HCT116 (cell line): ENCODE results near the gene CASP8. TPM values are rescaled to one million over a fixed set of nuclear protein-coding genes. Genes with fewer than 3 reads are reported as not detected.
"Not testable (repeated sequence)": the region's sequence is repeated elsewhere in the genome, so short reads cannot be mapped to it uniquely, and the experiment has no call there.

ENCODE experiments used
- ATAC-seq: fragments of 200-7000 bp; cut with Tn5 transposase; 2 replicates; pipeline ENCODE4 v1.9.1; 2020; ENCODE audit warnings: mild to moderate bottlenecking, moderate library complexity
- BruUV-seq: library from RNA; stranded (reverse); fragments of 400-500 nt; replicated peaks from 2 replicates; lab custom pipeline; 2021; lab: Mats Ljungman, UMichigan
- CTCF ChIA-PET: fragments of 300-600 bp; sonication (Branson Sonifier 250); formaldehyde crosslinking; loops from one replicate; lab custom pipeline; 2021; ENCODE audit warnings: antibody characterized with exemption; lab: Charles Lee
- POLR2A ChIA-PET: fragments of 300-600, 350-600 bp; sonication (Branson Sonifier 250); formaldehyde crosslinking; loops from one replicate; lab custom pipeline; 2021; ENCODE audit warnings: antibody characterized with exemption; lab: Charles Lee
- RAD21 ChIA-PET, 2 experiments: fragments of 300-600 bp; sonication (Branson Sonifier 250); formaldehyde crosslinking; loops; one replicate each; lab custom pipeline; 2023; ENCODE audit warnings: low total read pairs in 2 of 2; ENCODE audit not compliant: uncharacterized antibody in 2 of 2, unreplicated experiment in 2 of 2, low non-redundant PET in 1 of 2; lab: Charles Lee
- DNase-seq: peaks from one replicate; pipeline ENCODE4 v3.0.0-alpha.2; 2010; ENCODE audit warnings: low read depth, low spot score
- H2AFZ ChIP-seq: fragments of 200-600 bp; shearing (Covaris generic), sonication (generic); 2 replicates; pipeline ENCODE4 v1.6.1; 2017; ENCODE audit warnings: low read depth, mixed run types, mixed read lengths, antibody characterized with exemption, low read length; ENCODE audit not compliant: poor library complexity, severe bottlenecking
- H3K27ac ChIP-seq: 2 replicates; pipeline ENCODE4 v1.5.1; 2012; ENCODE audit warnings: low read depth, low read length
- H3K27me3 ChIP-seq: fragments of 200-600 bp; sonication (generic); 2 replicates; pipeline ENCODE4 v1.6.1; 2016; ENCODE audit warnings: mixed run types, low read length, mixed read lengths; ENCODE audit not compliant: insufficient read depth
- H3K36me3 ChIP-seq, 2 experiments: fragments of 200-500 bp in 1 of 2; fragments of 200-600 bp in 1 of 2; sonication (Bioruptor generic) in 1 of 2; sonication (generic) in 1 of 2; 2 replicates each; pipeline versions ENCODE4 v1.5.1 to v1.6.1; 2014 to 2016; ENCODE audit warnings: low read length in 2 of 2, inconsistent platforms in 1 of 2, mixed read lengths in 1 of 2, mixed run types in 1 of 2; ENCODE audit not compliant: insufficient read depth in 2 of 2, control insufficient read depth in 1 of 2
- H3K4me1 ChIP-seq, 2 experiments: fragments of 200-600 bp in 1 of 2; sonication (generic) in 1 of 2; 2 replicates each; pipeline versions ENCODE4 v1.5.1 to v1.6.1; 2012 to 2017; ENCODE audit warnings: low read length in 2 of 2, inconsistent platforms in 1 of 2, mild to moderate bottlenecking in 1 of 2, mixed read lengths in 1 of 2, mixed run types in 1 of 2, moderate library complexity in 1 of 2; ENCODE audit not compliant: insufficient read depth in 2 of 2, control insufficient read depth in 1 of 2
- H3K4me2 ChIP-seq: fragments of 200-600 bp; sonication (generic); 2 replicates; pipeline ENCODE4 v1.6.1; 2017; ENCODE audit warnings: mixed run types, low read length, mixed read lengths
- H3K4me3 ChIP-seq, 2 experiments: fragments of 200-600 bp in 1 of 2; sonication (generic) in 1 of 2; replicated peaks in 1 of 2; 2 replicates each; pipeline ENCODE4 v1.5.1; 2011 to 2016; ENCODE audit warnings: low read length in 2 of 2, control low read depth in 1 of 2, low read depth in 1 of 2, mild to moderate bottlenecking in 1 of 2, mixed read lengths in 1 of 2, mixed run types in 1 of 2
- H3K79me2 ChIP-seq: fragments of 200-600 bp; sonication (generic); 2 replicates; pipeline ENCODE4 v1.6.1; 2017; ENCODE audit warnings: mild to moderate bottlenecking, mixed run types, low read length, moderate library complexity, mixed read lengths; ENCODE audit not compliant: insufficient read depth
- H3K9ac ChIP-seq: fragments of 200-600 bp; sonication (generic); 2 replicates; pipeline ENCODE4 v1.6.1; 2016; ENCODE audit warnings: low read length, mixed read lengths
- H3K9me2 ChIP-seq: fragments of 200-600 bp; sonication (generic), shearing (Covaris generic); 2 replicates; pipeline ENCODE4 v1.6.1; 2017; ENCODE audit warnings: mixed run types, mild to moderate bottlenecking, moderate library complexity; ENCODE audit not compliant: insufficient read depth
- H3K9me3 ChIP-seq, 2 experiments: fragments of 200-500 bp in 1 of 2; fragments of 200-600 bp in 1 of 2; sonication (Bioruptor generic) in 1 of 2; sonication (generic) in 1 of 2; 2 replicates each; pipeline ENCODE4 v1.6.1; 2014 to 2017; ENCODE audit warnings: low read length in 2 of 2, mixed read lengths in 2 of 2, inconsistent platforms in 1 of 2, low read depth in 1 of 2, mild to moderate bottlenecking in 1 of 2, mixed run types in 1 of 2, moderate library complexity in 1 of 2; ENCODE audit not compliant: control insufficient read depth in 1 of 2, insufficient read depth in 1 of 2
- H4K20me1 ChIP-seq: fragments of 200-600 bp; sonication (generic), shearing (Covaris generic); 2 replicates; pipeline ENCODE4 v1.6.1; 2017; ENCODE audit warnings: mixed run types, mild to moderate bottlenecking, moderate library complexity; ENCODE audit not compliant: insufficient read depth
- SP1 ChIP-seq: IDR thresholded peaks from 2 replicates; pipeline ENCODE4 v1.6.1; 2012; ENCODE audit warnings: low read depth
- intact Hi-C: fragments of 100-400 bp; cut with micrococcal nuclease; formaldehyde crosslinking; loops from 2 replicates; pipeline ENCODE4 v1.10.0; 2022
- total RNA-seq: library from RNA; stranded (reverse); gene quantifications from one replicate; pipeline ENCODE4 v1.2.1, GENCODE V29; 2021; ENCODE audit not compliant: unreplicated experiment

CASP8 gene
- total RNA-seq, 1 experiment from 2014 or later = 29.6 TPM

DNA sequence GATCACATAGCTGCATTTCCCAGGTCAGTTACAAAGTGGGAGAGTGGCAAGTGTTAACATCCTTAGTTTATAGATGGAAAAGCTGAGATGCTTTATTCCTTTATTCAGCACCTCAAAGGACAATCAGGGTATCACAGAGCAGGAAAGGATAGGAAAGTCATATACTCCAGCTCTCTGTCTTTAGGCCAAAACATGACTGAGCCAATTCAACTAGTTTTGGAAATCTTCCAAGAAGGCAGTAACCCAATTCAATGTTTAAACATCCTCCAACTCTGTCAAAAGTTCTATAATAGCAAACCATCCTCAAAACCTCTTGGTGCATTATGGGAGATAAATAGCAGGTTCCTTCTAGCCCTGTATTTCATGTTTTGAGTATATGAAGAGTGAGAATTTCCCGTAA lies 25.2 kb downstream of the CASP8 start:
- RAD21 ChIA-PET = no interaction called here
- POLR2A ChIA-PET = no interaction called here
- intact Hi-C loops = no loop called here

DNA sequence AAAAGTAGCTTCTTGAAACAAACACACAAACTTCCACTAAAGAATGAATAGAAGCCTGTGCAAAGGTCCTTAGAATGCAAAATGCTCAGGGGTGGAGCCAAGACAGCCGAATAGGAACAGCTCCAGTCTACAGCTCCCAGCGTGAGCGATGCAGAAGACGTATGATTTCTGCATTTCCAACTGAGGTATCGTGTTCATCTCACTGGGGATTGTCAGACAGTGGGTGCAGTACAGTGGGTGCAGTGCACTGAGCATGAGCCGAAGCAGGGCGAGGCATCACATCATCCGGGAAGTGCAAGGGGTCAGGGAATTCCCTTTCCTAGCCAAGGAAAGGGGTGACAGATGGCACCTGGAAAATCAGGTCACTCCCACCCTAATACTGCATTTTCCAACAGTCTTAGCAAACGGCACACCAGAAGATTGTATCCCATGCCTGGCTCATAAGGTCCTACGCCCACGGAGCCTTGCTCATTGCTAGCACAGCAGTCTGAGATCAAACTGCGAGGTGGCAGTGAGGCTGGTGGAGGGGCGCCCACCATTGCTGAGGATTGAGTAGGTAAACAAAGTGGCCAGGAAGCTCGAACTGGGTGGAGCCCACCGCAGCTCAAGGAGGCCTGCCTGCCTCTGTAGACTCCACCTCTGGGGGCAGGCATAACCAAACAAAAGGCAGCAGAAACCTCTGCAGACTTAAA lies 30.3 kb downstream of the CASP8 start:
- H3K27me3 ChIP-seq, BruUV-seq, ATAC-seq, H3K4me1 ChIP-seq, H3K27ac ChIP-seq, H3K9ac ChIP-seq, RAD21 ChIA-PET, H3K79me2 ChIP-seq, POLR2A ChIA-PET, H4K20me1 ChIP-seq, H3K4me3 ChIP-seq, intact Hi-C loops, DNase-seq, H3K9me3 ChIP-seq, H3K9me2 ChIP-seq, CTCF ChIA-PET, H3K4me2 ChIP-seq, H2AFZ ChIP-seq: not testable (repeated sequence)
- H3K36me3 ChIP-seq = peaks cover 8 to 18% of the 10 kb centered on the region in 2 experiments; a peak in 3 of 4 replicates

More for the DNA sequence above, 25.2 kb downstream of the CASP8 start:
- H3K27ac ChIP-seq = no peak overlapping the region
- H3K4me2 ChIP-seq = no peak overlapping the region
- H3K4me1 ChIP-seq = no peaks in the 10 kb centered on the region
- no peaks in the 10 kb centered on the region for H3K79me2 ChIP-seq
- no peaks in the 10 kb centered on the region for H3K27me3 ChIP-seq
- TF ChIP-seq SP1 = no peak
- DNase-seq = no peak
- no peaks in the 10 kb centered on the region for H3K9me2 ChIP-seq
- H3K9ac ChIP-seq = no peak overlapping the region
- H3K36me3 ChIP-seq = peaks cover 8 to 28% of the 10 kb centered on the region in 2 experiments; a peak in 3 of 4 replicates
- BruUV-seq = no TSS peak
- H4K20me1 ChIP-seq = no peaks in the 10 kb centered on the region; the same call in 1 of the 2 replicates
- H3K9me3 ChIP-seq = no peaks in the 10 kb centered on the region; a peak in 1 of 4 replicates
- no peak overlapping the region for H3K4me3 ChIP-seq
- CTCF ChIA-PET = no interaction called here
- no peak overlapping the region for H2AFZ ChIP-seq
- no peak for ATAC-seq
